ENCODE results near the gene CNOT1. TPM values are rescaled to one million over a fixed set of nuclear protein-coding genes. Genes with fewer than 3 reads are reported as not detected.
"Not testable (repeated sequence)": the region's sequence is repeated elsewhere in the genome, so short reads cannot be mapped to it uniquely, and the experiment has no call there.

The CNOT1 gene
- total RNA-seq, 1 experiment from 2014 or later: 328 TPM

GRCh38 chr16:58492066-58492465, 137.6 kb downstream of the CNOT1 start:
- no peaks in the 10 kb centered on the region for H3K9me3 ChIP-seq (ENCODE audit: control insufficient read depth, low read depth, low read length)
- no peak overlapping the region for H4K91ac ChIP-seq (ENCODE audit: insufficient read length, low read depth, low read length)
- no peak for TF ChIP-seq CTCF (conservative IDR thresholded peaks at IDR 0.05)
- no peak overlapping the region for H3K18ac ChIP-seq (ENCODE audit: insufficient read length, low read depth, low read length)
- no peak overlapping the region for H2BK15ac ChIP-seq (ENCODE audit: low read depth, low read length)
- H3K4me1 ChIP-seq (ENCODE audit: insufficient read depth, low read length): no peaks in the 10 kb centered on the region; the same call in 1 of the 2 replicates
- H3K27me3 Mint-ChIP-seq (ENCODE audit: low read depth): peaks cover 28% of the 10 kb centered on the region
- H3K27me3 ChIP-seq (ENCODE audit: insufficient read depth, low read length): no peaks in the 10 kb centered on the region
- no peak overlapping the region for H3K56ac ChIP-seq (ENCODE audit: insufficient read length, low read depth, low read length)
- no peak overlapping the region for H3K14ac ChIP-seq (ENCODE audit: insufficient read depth, low read length)
- H3K4me3 Mint-ChIP-seq: no peak overlapping the region
- no peak overlapping the region for H2AFZ ChIP-seq (ENCODE audit: low read length)
- H3K79me1 ChIP-seq (ENCODE audit: insufficient read depth, low read depth, low read length, poor library complexity, severe bottlenecking): no peaks in the 10 kb centered on the region
- H3K27ac Mint-ChIP-seq: no peak overlapping the region; a peak in 1 of 7 replicates
- H2BK5ac ChIP-seq (ENCODE audit: insufficient read length, low read length): no peak overlapping the region
- H3K23ac ChIP-seq (ENCODE audit: insufficient read length, low read depth, low read length): no peak overlapping the region
- H2AK5ac ChIP-seq (ENCODE audit: insufficient read length, low read length): no peak overlapping the region
- H3K9me3 Mint-ChIP-seq: peaks cover 0 to 2% of the 10 kb centered on the region in 2 experiments; a peak in 2 of 5 replicates
- no CpG with 5 or more reads among the region's 4 CpGs for WGBS (ENCODE audit: extremely low coverage, insufficient read length, low lambda C conversion rate)
- H3K4me2 ChIP-seq (ENCODE audit: insufficient read depth, insufficient read length, low read length): no peak overlapping the region
- peaks cover 14 to 39% of the 10 kb centered on the region in 2 experiments for H3K4me1 Mint-ChIP-seq
- H3K27ac ChIP-seq (ENCODE audit: insufficient read length, low read depth, low read length): no peak overlapping the region
- H3K23me2 ChIP-seq (ENCODE audit: insufficient read length, low read depth, low read length, poor library complexity, severe bottlenecking): no peaks in the 10 kb centered on the region
- no peak overlapping the region for H3T11ph ChIP-seq (ENCODE audit: low read length)
- DNase-seq: no peak
- no peaks in the 10 kb centered on the region for H3K79me2 ChIP-seq (ENCODE audit: insufficient read depth, low read length)
- peaks cover 0 to 2% (median 0%) of the 10 kb centered on the region in 3 experiments; a peak in 1 of 7 replicates for H3K36me3 Mint-ChIP-seq (ENCODE audit: insufficient read depth in 1 of 3, low read depth in 3 of 3)
- no peak overlapping the region for H2BK12ac ChIP-seq (ENCODE audit: insufficient read length, low read depth, low read length)
- H3K9ac ChIP-seq (ENCODE audit: extremely low read depth, insufficient read length, low read length): no peak overlapping the region
- H2BK20ac ChIP-seq (ENCODE audit: low read depth, low read length, poor library complexity, severe bottlenecking): no peak overlapping the region
- H3K4ac ChIP-seq (ENCODE audit: low read depth, low read length): no peak overlapping the region
- H4K20me1 ChIP-seq (ENCODE audit: control insufficient read depth, insufficient read depth, insufficient read length): no peaks in the 10 kb centered on the region
- no peak overlapping the region for H2BK120ac ChIP-seq (ENCODE audit: low read depth, low read length, poor library complexity, severe bottlenecking)
- H4K5ac ChIP-seq (ENCODE audit: insufficient read length, low read depth, low read length): no peak overlapping the region
- no peak overlapping the region for H4K8ac ChIP-seq (replicated peaks; ENCODE audit: insufficient read length, low read depth, low read length)

- not testable (repeated sequence) for H3K79me1 ChIP-seq (ENCODE audit: insufficient read depth, low read depth, low read length, poor library complexity, severe bottlenecking); H3K27ac ChIP-seq (ENCODE audit: insufficient read length, low read depth, low read length); H3K79me2 ChIP-seq (ENCODE audit: insufficient read depth, low read length); H3T11ph ChIP-seq (ENCODE audit: low read length); H3K4ac ChIP-seq (ENCODE audit: low read depth, low read length); H3K4me1 ChIP-seq (ENCODE audit: insufficient read depth, low read length); H3K27ac Mint-ChIP-seq; H3K9me3 Mint-ChIP-seq; H4K91ac ChIP-seq (ENCODE audit: insufficient read length, low read depth, low read length); H3K9me3 ChIP-seq (ENCODE audit: control insufficient read depth, low read depth, low read length); H3K4me2 ChIP-seq (ENCODE audit: insufficient read depth, insufficient read length, low read length); H3K9ac ChIP-seq (ENCODE audit: extremely low read depth, insufficient read length, low read length); H2AFZ ChIP-seq (ENCODE audit: low read length); H3K56ac ChIP-seq (ENCODE audit: insufficient read length, low read depth, low read length); H3K18ac ChIP-seq (ENCODE audit: insufficient read length, low read depth, low read length); H3K36me3 Mint-ChIP-seq (ENCODE audit: insufficient read depth in 1 of 3, low read depth in 3 of 3); H4K8ac ChIP-seq (replicated peaks; ENCODE audit: insufficient read length, low read depth, low read length); DNase-seq; H4K20me1 ChIP-seq (ENCODE audit: control insufficient read depth, insufficient read depth, insufficient read length); H3K27me3 ChIP-seq (ENCODE audit: insufficient read depth, low read length); H2BK5ac ChIP-seq (ENCODE audit: insufficient read length, low read length); H3K23ac ChIP-seq (ENCODE audit: insufficient read length, low read depth, low read length); H4K5ac ChIP-seq (ENCODE audit: insufficient read length, low read depth, low read length); H2BK15ac ChIP-seq (ENCODE audit: low read depth, low read length); H3K4me3 Mint-ChIP-seq; H2BK12ac ChIP-seq (ENCODE audit: insufficient read length, low read depth, low read length); H3K14ac ChIP-seq (ENCODE audit: insufficient read depth, low read length); H2BK20ac ChIP-seq (ENCODE audit: low read depth, low read length, poor library complexity, severe bottlenecking); H3K23me2 ChIP-seq (ENCODE audit: insufficient read length, low read depth, low read length, poor library complexity, severe bottlenecking); H2AK5ac ChIP-seq (ENCODE audit: insufficient read length, low read length); H2BK120ac ChIP-seq (ENCODE audit: low read depth, low read length, poor library complexity, severe bottlenecking)
- WGBS (ENCODE audit: extremely low coverage, insufficient read length, low lambda C conversion rate): no CpG with 5 or more reads among the region's 8 CpGs
- Mint-ChIP-seq H3K4me1 (peaks cover 10 to 25% of the 10 kb centered on the region in 2 experiments), H3K27me3 (ENCODE audit: low read depth) (peaks cover 21% of the 10 kb centered on the region)
Measured at GRCh38 chr16:58490539-58490938, 139.1 kb downstream of the CNOT1 start.

Measured in H9 (cell line).